ENCODE measurements around the gene ENO3.

- TF ChIP-seq CTCF (IDR thresholded peaks at IDR 0.05; ENCODE audit: low read depth, low read length, poor library complexity, severe bottlenecking) (no peak), EZH2phosphoT487 (IDR thresholded peaks at IDR 0.05; ENCODE audit: borderline replicate concordance, low read length) (no peak)
Measured at GRCh38 chr17:4970273-4970672, 19.4 kb downstream of the ENO3 start.
